MM.1S (cell line): ENCODE data around the gene NKX2-3.

ENCODE experiments used
- DNase-seq: peaks from one replicate; pipeline ENCODE4 v3.0.0-alpha.2; 2015
- H2AFZ ChIP-seq: fragments of 300-600 bp; sonication (generic); 2 replicates; pipeline ENCODE4 v1.6.0; 2016; ENCODE audit warnings: antibody characterized with exemption, low read length
- H3F3A ChIP-seq: fragments of 300-600 bp; sonication (generic); 2 replicates; pipeline ENCODE4 v1.6.1; 2016; ENCODE audit warnings: mild to moderate bottlenecking, antibody characterized with exemption, low read length, moderate library complexity, mixed read lengths; ENCODE audit not compliant: insufficient read depth
- H3K27ac ChIP-seq: fragments of 300-600 bp; sonication (generic); 2 replicates; pipeline ENCODE4 v1.5.1; 2016; ENCODE audit warnings: mild to moderate bottlenecking, low read length
- H3K27me3 ChIP-seq: fragments of 300-600 bp; sonication (generic); replicated peaks from 2 replicates; pipeline ENCODE4 v1.6.0; 2016; ENCODE audit warnings: low read length; ENCODE audit not compliant: insufficient read depth
- H3K36me3 ChIP-seq: fragments of 300-600 bp; sonication (generic); replicated peaks from 2 replicates; pipeline ENCODE4 v1.6.1; 2016; ENCODE audit warnings: mild to moderate bottlenecking, low read length, mixed read lengths; ENCODE audit not compliant: insufficient read depth
- H3K4me1 ChIP-seq: fragments of 300-600 bp; sonication (generic); 2 replicates; pipeline ENCODE4 v1.6.1; 2016; ENCODE audit warnings: low read length, mixed read lengths
- H3K4me2 ChIP-seq: fragments of 300-600 bp; sonication (generic); 2 replicates; pipeline ENCODE4 v1.6.0; 2016; ENCODE audit warnings: low read depth, low read length
- H3K4me3 ChIP-seq: fragments of 300-600 bp; sonication (generic); 2 replicates; pipeline ENCODE4 v1.5.1; 2016; ENCODE audit warnings: low read length, mixed read lengths
- H3K79me2 ChIP-seq: fragments of 300-600 bp; sonication (generic); 2 replicates; pipeline ENCODE4 v1.6.1; 2016; ENCODE audit warnings: mixed run types, low read length, mixed read lengths
- H3K9ac ChIP-seq: fragments of 300-600 bp; sonication (generic); 2 replicates; pipeline ENCODE4 v1.6.1; 2016; ENCODE audit warnings: low read length, mixed read lengths
- H3K9me2 ChIP-seq: fragments of 300-600 bp; sonication (generic); replicated peaks from 2 replicates; pipeline ENCODE4 v1.6.1; 2016; ENCODE audit warnings: mild to moderate bottlenecking, low read length, mixed read lengths; ENCODE audit not compliant: insufficient read depth
- H3K9me3 ChIP-seq: fragments of 300-600 bp; sonication (generic); replicated peaks from 2 replicates; pipeline ENCODE4 v1.6.1; 2016; ENCODE audit warnings: mild to moderate bottlenecking, low read length, mixed read lengths; ENCODE audit not compliant: insufficient read depth
- H4K20me1 ChIP-seq: fragments of 300-600 bp; sonication (generic); 2 replicates; pipeline ENCODE4 v1.6.1; 2016; ENCODE audit warnings: mild to moderate bottlenecking, low read length, moderate library complexity, mixed read lengths; ENCODE audit not compliant: insufficient read depth
- CTCF ChIP-seq: fragments of 300-600 bp; sonication (generic); IDR thresholded peaks from 2 replicates; pipeline ENCODE4 v1.5.1; 2016; ENCODE audit warnings: antibody characterized with exemption, low read length, mixed read lengths
- EZH2 ChIP-seq: fragments of 300-600 bp; sonication (generic); optimal IDR thresholded peaks from 2 replicates; pipeline ENCODE3; 2017; ENCODE audit warnings: low read depth, mild to moderate bottlenecking, antibody characterized with exemption, low read length, mixed read lengths
- EZH2phosphoT487 ChIP-seq: fragments of 300-600 bp; sonication (generic); IDR thresholded peaks from 2 replicates; pipeline ENCODE4 v1.6.1; 2018; ENCODE audit warnings: antibody characterized with exemption, low read length

NKX2-3 gene

GRCh38 chr10:99524736-99525380, 7.9 kb upstream of the NKX2-3 start:
- no peak overlapping the region for H2AFZ ChIP-seq
- H3K27me3 ChIP-seq, result peaks cover 22% of the 10 kb centered on the region; the same call in 1 of the 2 replicates
- H3K79me2 ChIP-seq, result no peaks in the 10 kb centered on the region
- H3F3A ChIP-seq, result no peaks in the 10 kb centered on the region
- no peaks in the 10 kb centered on the region for H3K9me2 ChIP-seq
- TF ChIP-seq EZH2 (no peak), EZH2phosphoT487 (no peak), CTCF (no peak)
- H3K9ac ChIP-seq, result no peak overlapping the region
- DNase-seq, result no peak
- H3K4me2 ChIP-seq, result no peak overlapping the region
- H3K4me3 ChIP-seq, result no peak overlapping the region
- no peaks in the 10 kb centered on the region; the same call in 1 of the 2 replicates for H3K4me1 ChIP-seq
- H4K20me1 ChIP-seq, result no peaks in the 10 kb centered on the region
- H3K36me3 ChIP-seq, result no peaks in the 10 kb centered on the region
- no peak overlapping the region for H3K27ac ChIP-seq
- H3K9me3 ChIP-seq, result no peaks in the 10 kb centered on the region

GRCh38 chr10:99525897-99526296, 6.8 kb upstream of the NKX2-3 start:
- H3K9ac ChIP-seq, result no peak overlapping the region

GRCh38 chr10:99526861-99527504, 5.8 kb upstream of the NKX2-3 start:
- Histone ChIP-seq H3K4me1 (no peaks in the 10 kb centered on the region; the same call in 1 of the 2 replicates), H4K20me1 (no peaks in the 10 kb centered on the region)

More at GRCh38 chr10:99525897-99526296, 6.8 kb upstream of the NKX2-3 start:
- Histone ChIP-seq H3K27ac (no peak overlapping the region), H3K36me3 (no peaks in the 10 kb centered on the region), H3K27me3 (peaks cover 19% of the 10 kb centered on the region; the same call in 1 of the 2 replicates), H3K9me2 (no peaks in the 10 kb centered on the region), H3K4me3 (no peak overlapping the region), H4K20me1 (no peaks in the 10 kb centered on the region), H3F3A (no peaks in the 10 kb centered on the region), H3K79me2 (no peaks in the 10 kb centered on the region), H3K9me3 (no peaks in the 10 kb centered on the region), H2AFZ (no peak overlapping the region), H3K4me1 (no peaks in the 10 kb centered on the region; the same call in 1 of the 2 replicates), H3K4me2 (no peak overlapping the region)
- TF ChIP-seq CTCF, result no peak
- TF ChIP-seq EZH2phosphoT487, result no peak
- no peak for TF ChIP-seq EZH2
- DNase-seq, result no peak

More at GRCh38 chr10:99526861-99527504, 5.8 kb upstream of the NKX2-3 start:
- no peak overlapping the region for H3K4me3 ChIP-seq
- no peak for TF ChIP-seq EZH2phosphoT487
- H3K36me3 ChIP-seq, result no peaks in the 10 kb centered on the region
- no peaks in the 10 kb centered on the region for H3F3A ChIP-seq
- H2AFZ ChIP-seq, result no peak overlapping the region
- no peaks in the 10 kb centered on the region for H3K79me2 ChIP-seq
- H3K9me3 ChIP-seq, result no peaks in the 10 kb centered on the region
- H3K27me3 ChIP-seq, result peaks cover 27% of the 10 kb centered on the region
- no peak overlapping the region for H3K4me2 ChIP-seq
- DNase-seq, result no peak
- H3K27ac ChIP-seq, result no peak overlapping the region
- H3K9me2 ChIP-seq, result no peaks in the 10 kb centered on the region
- no peak overlapping the region for H3K9ac ChIP-seq
